Stimulated activated CD4-positive, alpha-beta T cell treated with anti-CD3 and anti-CD28 coated beads, Interleukin-15, amount 100 ng/mL, for 48 hours (primary cell): ENCODE data around the gene LCLAT1.

ENCODE experiments used
- DNase-seq, 2 donors: peaks; one replicate each; pipeline ENCODE4 v3.0.0-alpha.2; 2020; ENCODE audit warnings: low read depth in 2 of 2

The LCLAT1 gene

DNA sequence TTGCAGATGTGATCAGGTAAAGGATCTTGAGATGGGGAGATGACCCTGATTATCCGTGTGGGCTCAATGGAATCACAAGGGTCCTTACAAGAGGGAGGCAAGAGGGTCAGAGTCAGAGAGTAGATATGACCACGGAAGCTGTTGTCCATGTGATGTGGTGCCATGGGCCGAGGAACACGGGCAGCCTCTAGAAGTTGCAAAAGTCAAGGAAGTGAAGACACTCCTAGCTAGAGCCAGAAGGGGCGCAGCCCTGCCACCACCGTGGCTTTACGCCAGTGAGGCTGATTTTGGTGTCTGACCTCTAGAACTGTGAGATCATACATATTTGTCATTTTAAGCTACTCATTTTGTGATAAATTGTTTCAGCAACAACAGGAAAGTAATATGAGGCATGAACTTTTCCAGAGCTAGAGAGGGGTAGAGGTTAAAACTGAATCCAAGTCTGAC is 245.8 kb downstream of the LCLAT1 start:
- no peak for DNase-seq
